Measurements from ENCODE around the gene ZNF221.
"Not testable (repeated sequence)": the region's sequence is repeated elsewhere in the genome, so short reads cannot be mapped to it uniquely, and the experiment has no call there.

Gene ZNF221
- total RNA-seq: 0 to 2.0 reads per million in 2 donors

- DNase-seq: peak; percentile 9 to 71 (median 34)
Observed at GRCh38 chr19:43950834-43951645, at the start of gene ZNF221. Gene ZNF221 (plus strand): TSS chr19:43951228. CDS start chr19:43962727, 11,499 bp downstream.

GRCh38 chr19:43901395-43902390 lies 49.3 kb upstream of the ZNF221 start:
- peak; percentile 20 to 58 (median 36) for DNase-seq

GRCh38 chr19:43902399-43902798 lies 48.6 kb upstream of the ZNF221 start:
- no peak for DNase-seq

GRCh38 chr19:43905897-43906296 lies 45.1 kb upstream of the ZNF221 start:
- DNase-seq: no peak

GRCh38 chr19:43906774-43907173 lies 44.3 kb upstream of the ZNF221 start:
- DNase-seq: no peak

- no peak for DNase-seq
Observed at GRCh38 chr19:43908659-43909058, 42.4 kb upstream of the ZNF221 start.

GRCh38 chr19:43910884-43911283 lies 40.1 kb upstream of the ZNF221 start:
- DNase-seq: no peak

- no peak for DNase-seq
Observed at GRCh38 chr19:43913383-43913782, 37.6 kb upstream of the ZNF221 start.

GRCh38 chr19:43914051-43914450 lies 37.0 kb upstream of the ZNF221 start:
- no peak for DNase-seq

- no peak for DNase-seq
Observed at GRCh38 chr19:43923875-43924274, 27.2 kb upstream of the ZNF221 start.

GRCh38 chr19:43928820-43929219 lies 22.2 kb upstream of the ZNF221 start:
- no peak for DNase-seq

- no peak for DNase-seq
Observed at GRCh38 chr19:43934055-43934984, 16.7 kb upstream of the ZNF221 start.

- DNase-seq: peak; percentile 60 to 92 (median 81)
Observed at GRCh38 chr19:43934985-43935708, 15.9 kb upstream of the ZNF221 start, which contains the start of gene ZNF45. Gene ZNF45 (minus strand): TSS chr19:43935282. CDS start chr19:43922185, 13,097 bp downstream.

GRCh38 chr19:43936188-43936587 lies 14.8 kb upstream of the ZNF221 start:
- no peak for DNase-seq

- DNase-seq: no peak
Observed at GRCh38 chr19:43939557-43940260, 11.3 kb upstream of the ZNF221 start.

- no peak for DNase-seq
Observed at GRCh38 chr19:43940719-43941118, 10.3 kb upstream of the ZNF221 start.

GRCh38 chr19:43941209-43941608 lies 9.8 kb upstream of the ZNF221 start:
- DNase-seq: no peak

GRCh38 chr19:43947412-43947811 lies 3.6 kb upstream of the ZNF221 start:
- not testable (repeated sequence) for DNase-seq

GRCh38 chr19:43949803-43950202 lies 1.2 kb upstream of the ZNF221 start:
- DNase-seq: not testable (repeated sequence)

GRCh38 chr19:43956827-43957226 lies 5.8 kb downstream of the ZNF221 start:
- no peak for DNase-seq

- no peak for DNase-seq
Observed at GRCh38 chr19:43957891-43958290, 6.9 kb downstream of the ZNF221 start.
